HG02970 (cell line): ENCODE measurements around the gene INVS.

Experiments
- ATAC-seq: cut with Tn5 transposase; IDR thresholded peaks from one replicate; pipeline ENCODE4 v1.9.1; 2021; ENCODE audit warnings: mild to moderate bottlenecking, moderate library complexity, moderate number of reproducible peaks; ENCODE audit not compliant: unreplicated experiment, low FRiP score

The INVS gene

DNA sequence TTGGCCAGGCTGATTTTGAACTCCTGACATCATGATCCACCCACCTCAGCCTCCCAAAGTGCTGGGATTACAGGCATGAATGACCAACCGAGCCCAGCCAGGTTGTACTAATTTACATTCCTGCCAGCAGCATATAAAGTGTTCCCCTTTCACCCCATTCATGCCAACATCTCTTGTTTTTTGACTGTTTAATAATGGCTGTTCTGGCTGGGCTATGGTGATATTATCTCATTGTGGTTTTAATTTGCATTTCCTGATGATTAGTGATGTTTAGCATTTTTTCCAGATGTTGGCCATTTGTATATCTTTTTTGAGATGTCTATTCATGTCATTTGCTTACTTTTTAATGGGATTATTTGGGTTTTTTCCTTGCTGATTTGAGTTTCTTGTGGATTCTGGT lies 87.3 kb downstream of the INVS start:
- ATAC-seq, result no peak

DNA sequence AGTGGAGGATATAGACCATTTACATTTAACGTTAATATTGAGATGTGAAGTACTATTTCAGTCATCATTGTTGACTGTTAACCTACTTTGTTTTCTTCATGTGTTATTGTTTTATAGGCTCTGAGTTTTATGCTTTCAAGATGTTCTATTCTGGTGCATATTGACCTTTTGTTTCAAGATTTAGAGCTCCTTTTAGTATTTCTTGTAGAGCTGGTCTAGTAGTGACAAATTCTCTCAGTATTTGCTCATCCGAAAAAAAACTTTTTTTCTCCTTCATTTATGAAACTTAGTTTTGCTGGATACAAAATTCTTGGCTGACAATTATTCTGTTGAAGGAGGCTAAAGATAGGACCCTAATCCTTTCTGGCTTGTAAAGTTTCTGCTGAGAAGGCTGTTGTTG lies 91.3 kb downstream of the INVS start:
- no peak for ATAC-seq

DNA sequence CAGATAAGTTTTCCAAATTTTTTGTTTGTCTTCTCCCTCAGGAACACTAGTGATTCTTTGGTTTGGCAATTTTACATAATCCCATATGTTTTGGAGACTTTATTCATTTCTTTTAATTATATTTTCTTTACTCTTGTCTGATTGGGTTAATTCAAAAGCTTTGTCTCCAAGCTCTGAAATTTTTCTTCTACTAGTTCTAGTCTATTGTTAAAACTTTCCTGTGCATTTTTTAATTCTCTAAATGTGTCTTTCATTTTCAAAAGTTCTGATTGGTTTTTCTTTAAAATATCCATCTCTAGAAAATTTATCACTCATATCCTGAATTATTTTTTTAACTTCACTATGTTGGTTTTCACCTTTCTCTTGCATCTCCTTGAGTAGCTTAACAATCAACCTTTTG lies 92.2 kb downstream of the INVS start:
- ATAC-seq, result no peak

DNA sequence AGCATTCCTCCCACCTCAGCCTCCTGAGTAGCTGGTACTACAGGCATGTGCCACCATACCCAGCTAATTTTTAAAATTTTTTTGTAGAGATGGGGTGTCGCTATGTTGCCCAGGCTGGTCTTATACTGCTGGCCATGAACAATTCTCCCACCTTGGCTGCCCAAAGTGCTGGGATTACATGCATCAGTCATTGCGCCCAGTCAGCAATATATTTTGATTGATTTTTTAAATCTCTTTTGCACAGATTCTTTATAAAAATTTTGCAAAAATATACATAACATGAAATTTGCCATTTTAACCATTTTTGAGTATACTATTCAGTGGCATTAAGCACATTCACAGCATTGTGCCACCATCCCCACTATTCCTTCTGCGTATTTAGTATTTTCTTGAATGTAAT lies 94.0 kb downstream of the INVS start:
- no peak for ATAC-seq

DNA sequence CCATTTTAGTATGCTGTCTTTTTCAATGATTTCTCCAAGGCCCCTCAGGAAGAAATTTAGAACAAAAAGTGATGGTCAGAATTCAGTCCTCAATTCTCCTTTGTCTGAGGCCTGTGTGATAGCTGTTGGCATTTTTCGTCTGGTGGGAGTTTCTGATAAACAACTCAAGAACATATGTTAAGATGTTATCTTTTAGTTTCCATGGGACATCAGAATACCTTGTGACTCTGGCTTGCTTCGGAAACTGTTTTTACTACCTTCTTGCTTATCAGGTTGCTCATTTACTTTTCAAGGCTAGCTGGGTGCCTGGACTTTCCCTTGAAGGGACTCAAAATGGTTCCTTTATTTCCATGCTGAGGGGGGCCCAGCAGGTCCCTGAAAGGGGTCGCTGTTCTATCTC lies 97.2 kb downstream of the INVS start:
- no peak for ATAC-seq

DNA sequence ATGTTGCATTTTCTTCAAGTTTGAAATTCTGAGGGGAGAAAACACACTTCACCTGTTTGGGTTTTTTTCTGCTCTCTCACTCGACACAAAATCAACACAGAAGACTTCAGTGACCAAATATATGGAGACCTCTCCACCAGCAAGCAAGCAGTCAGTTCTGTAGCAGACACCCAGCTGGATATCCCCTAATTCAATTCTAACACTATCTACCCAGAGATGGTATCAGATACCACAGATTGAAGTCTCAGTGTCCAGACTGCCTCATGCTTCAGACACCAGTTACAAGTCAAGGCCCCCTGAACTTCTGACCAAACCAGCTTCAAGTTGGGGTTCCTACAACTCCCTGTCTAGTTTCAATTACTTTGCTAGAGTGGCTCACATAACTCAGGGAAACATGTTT lies 97.8 kb downstream of the INVS start:
- no peak for ATAC-seq

DNA sequence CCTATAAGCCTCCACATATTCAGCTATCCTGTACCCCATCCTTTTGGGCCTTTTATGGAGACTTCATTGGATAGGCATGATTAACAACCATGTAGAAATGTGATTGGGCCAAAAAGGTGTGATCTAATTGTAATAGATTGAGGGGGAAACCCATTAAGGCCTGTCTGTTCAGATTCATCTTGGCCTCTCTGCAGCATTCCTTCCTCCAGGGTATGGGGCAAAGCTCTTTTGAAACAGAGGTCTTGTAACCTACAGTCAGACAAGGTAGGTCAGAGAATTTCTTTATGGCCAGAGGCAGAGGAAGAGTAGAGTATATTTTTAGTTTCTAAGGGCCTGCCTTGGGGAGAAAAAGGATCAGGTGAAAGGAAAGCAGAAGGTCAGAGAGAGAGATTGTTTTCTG lies 98.5 kb downstream of the INVS start:
- no peak for ATAC-seq

DNA sequence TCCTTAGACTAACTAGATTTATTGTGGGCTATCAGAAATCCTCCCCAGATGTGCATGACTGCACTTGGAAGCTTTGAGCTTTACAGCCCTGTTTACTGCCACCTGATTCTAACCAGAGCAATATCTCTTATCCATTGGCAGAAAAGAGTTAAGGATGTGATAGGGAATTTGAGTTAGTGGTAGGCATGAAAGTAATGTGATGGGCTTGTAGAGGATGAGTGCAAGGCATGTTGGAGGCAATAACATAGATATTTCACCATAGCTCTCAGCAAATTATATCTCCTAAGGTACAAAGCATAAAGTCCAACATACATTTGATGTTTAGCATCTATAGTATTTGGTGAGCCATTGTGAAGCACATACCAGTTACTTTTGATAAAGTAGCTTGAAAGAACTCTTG lies 103.8 kb downstream of the INVS start:
- ATAC-seq, result no peak

DNA sequence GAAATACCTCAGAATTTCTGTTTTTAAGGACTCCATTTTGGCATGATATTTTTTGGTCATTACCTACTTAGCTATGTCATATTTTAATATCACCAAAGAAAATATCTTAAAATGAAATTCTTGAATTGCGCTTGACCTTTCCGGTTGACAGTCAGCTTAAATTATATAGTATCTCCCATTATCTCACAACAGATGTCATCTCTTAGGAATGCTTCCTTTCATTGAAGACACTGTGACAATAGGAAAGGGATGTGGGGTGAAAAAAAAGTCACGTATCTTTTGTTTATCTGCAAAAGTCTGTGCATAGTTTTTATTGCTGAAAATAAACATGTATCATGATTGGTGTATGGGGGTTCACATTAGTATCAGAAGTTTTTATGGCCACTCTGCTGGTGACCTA lies 105.8 kb downstream of the INVS start:
- ATAC-seq, result no peak

DNA sequence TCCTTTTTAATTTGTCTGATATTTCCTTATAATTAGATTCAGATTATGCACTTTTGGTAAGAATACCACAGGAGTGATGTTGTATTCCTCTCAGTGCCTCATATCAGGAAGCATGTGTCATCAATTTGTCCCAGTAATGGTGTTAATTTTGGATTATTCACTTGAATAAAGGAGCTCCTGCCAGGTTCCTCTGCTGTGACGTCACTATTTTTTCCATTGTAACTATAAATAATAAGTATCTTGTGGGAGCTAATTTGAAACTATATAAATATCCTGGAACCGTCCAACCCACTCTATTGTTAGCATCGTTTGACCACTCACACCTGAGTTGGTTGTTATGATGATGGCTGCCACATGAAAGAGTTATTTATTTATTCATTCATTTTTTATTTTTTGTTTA lies 107.9 kb downstream of the INVS start:
- ATAC-seq, result no peak

DNA sequence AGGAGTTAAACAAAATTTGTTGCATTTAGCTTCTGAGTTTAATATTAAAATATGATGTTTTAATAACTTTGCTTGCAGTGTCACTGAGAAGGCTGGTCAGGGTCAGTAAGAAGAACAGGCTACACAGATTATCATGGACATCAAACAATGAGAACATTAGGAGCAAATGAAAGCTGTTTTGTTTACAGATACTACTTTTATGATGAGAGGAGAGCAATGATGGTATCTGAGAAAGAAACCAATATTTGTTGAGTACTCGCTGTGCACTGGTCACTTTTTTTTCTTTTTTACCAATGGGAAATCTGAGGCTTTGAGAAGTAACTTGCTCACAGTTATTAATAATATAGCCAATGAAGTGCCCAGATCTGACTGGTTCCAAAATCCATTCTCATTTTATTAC lies 109.6 kb downstream of the INVS start:
- no peak for ATAC-seq

DNA sequence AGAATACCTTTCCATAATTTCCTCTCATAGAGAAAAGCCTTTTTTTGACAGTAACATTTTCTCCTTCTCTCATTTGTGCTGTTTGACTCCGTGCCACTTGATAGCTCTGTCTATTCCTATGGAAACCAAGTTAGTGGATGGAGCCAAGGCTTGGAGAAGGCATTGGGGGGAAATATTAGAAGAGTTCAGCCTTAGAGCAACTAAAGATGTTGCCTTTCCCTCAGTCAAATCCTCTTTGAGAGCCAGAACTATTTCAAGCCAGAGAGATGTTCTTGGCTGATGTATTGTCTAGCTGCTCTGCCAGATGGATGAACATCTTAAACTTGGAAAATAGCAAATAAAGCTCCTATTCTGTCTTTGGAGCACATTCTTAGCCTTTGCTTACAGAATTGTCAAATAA lies 112.4 kb downstream of the INVS start:
- no peak for ATAC-seq

DNA sequence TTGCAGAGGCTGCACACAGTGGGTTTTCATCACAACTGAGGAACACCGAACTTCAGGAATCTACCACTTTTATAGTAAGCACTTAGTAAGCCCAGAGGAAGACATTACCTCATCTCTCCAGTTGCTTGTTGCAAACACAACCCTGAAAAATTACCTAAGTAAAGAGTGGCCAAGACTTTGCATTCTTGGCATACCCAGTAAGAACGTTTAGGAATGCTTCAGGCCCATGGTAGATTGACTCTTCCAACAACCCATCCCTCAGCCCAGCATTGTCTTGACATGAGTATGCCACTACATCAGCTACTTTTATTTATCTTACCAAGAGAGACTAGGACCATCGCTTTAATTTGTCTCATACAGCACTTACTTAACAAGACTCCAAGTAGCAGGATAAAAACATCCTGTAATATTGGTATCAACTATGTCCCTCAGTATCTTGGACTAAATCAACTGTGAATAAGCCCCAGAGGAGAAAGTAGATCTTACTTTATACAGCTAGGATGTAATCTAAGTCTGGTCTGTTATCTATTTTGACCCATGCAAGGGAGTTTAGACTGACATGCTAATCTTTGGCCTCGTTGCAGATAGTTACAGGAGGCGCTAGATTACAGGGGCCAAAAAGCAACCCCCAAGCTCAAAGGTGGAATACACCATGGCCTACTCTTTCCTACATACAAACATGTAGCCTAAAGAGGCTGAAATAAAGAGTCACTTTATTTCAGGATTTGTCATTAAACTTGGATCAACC lies 114.9 kb downstream of the INVS start:
- ATAC-seq, result no peak

DNA sequence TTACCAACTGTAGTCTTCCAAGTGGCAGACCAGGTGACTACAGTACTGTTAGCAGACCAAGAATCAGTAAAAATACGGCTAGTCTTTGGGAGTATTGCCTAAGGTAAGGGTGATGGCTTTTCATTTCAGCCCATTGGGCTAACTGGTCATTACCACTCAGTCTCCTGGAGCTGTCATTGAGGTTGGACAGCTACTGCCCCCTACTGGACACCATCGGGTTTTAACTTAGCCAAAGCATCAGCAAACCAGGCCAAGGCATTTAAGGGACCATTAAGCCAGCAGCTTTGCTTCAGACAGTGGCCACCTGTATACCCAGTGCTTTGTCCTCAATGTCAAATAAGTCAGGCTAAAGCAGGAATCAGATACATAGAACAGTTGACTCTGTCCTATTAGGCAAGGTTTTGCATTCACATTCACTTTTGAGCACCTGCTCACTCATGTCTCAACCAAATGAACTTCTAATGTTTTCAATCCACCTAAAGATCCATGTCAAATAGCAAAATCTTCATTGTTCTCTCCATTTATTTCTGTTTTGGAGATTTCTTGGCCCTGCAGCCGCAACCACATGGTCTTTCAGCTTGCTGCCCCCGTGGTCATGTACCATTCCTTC lies 117.2 kb downstream of the INVS start:
- ATAC-seq, result peak; percentile 71

DNA sequence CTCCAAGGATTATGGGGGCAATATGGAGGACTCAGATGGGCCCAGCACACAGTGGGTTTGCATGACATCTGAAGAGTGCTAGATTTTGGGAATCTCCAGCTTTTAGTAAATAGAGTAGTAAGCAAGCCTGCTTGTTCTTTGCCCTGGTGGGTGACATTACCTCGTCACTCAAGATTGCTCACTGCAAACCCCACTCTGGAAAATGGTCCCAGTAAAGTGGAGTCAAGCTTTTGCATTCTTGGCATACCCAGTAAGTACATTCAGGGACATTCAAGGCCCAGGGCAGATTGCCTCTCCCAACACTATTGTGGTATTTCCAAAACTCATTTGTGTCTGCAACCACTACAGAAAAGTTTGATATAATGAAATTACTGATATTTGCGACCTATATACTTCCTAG lies 118.5 kb downstream of the INVS start:
- ATAC-seq, result no peak

DNA sequence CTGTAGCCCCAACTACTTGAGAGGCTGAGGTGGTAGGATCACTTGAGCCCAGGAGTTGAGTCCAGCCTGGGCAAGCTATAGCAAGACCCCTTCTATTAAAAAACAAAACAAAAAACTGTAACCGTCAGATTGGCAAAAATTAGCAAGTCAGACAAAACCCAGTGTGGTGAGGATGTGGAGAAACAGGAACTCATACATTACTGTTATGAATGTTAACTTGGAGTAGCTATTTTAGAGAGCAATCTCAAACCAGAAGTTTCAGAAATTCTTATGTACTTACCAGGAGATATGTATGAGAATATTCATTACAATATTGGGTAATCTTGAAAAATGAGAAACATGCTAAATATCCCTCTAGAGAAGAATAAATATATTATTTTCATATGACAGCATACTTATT lies 120.3 kb downstream of the INVS start:
- no peak for ATAC-seq

DNA sequence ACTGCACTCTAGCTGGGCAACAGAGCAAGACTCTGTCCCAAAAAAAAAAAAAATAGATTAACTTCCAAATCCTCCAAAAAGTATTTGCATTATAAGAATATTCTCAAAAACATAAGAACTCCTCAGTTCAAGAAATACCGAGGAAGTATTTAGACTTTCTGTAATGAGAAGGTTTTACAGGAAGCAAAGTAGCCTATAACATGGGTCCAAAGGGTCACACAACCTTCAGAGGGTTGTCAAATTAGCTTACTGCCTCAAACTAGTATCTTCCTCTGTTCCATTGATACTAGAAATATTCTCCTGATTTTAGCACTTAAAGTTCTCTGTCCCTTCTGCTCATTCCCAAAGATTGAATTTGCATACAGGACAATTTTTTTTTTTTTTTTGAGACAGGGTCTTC lies 121.9 kb downstream of the INVS start:
- ATAC-seq, result no peak

DNA sequence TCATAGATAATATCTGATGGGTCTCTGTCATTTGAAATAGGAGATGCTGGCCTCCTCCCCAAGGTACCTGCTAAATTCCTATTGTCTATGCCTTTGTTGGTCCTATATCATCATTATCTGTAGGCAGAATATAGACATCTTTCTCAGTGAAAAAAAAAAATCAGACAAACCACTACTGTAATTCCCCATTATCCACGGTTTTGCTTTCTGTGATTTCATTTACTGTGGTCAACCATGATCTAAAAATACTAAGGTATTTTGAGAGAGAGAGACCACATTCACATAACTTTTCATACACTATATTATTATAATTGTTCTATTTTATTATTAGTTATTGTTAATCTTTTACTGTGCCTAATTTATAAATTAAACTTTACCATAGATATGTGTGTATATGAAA lies 122.5 kb downstream of the INVS start:
- ATAC-seq, result no peak

DNA sequence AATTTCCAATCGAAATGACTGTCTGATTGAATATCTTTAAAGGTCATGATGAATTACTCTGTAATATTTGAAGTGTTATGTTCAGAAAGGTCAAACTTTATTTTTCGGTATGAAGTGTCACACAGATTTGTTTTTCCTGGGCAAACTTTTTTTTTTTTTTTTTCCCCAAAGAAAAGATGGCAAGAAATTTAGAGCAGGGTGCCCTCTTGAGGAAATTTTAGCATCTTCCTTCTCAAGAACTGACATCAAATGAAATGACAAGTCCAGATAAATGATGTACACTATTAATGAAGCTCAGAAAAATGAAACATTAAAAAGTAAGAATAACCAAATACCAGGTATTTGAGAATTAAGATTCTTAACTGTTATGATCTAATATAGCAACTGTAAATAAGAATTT lies 123.6 kb downstream of the INVS start:
- no peak for ATAC-seq

DNA sequence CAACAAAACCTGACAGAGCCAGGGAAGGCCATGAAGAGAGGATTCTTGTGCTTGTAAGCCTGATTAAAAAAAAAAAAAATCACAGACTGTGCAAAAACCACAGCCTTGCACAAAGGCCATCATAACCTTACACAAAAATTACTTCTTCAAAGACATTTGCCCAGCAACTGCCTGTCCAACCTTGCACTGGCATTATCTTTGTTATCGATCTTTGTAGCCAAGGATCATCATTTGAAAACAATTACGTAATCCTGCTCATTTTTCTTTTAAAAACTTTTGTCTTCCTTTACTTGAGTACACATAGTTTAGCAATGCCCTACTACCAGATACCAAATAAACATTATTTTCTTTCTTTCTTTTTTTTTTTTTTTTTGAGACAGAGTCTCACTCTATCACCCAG lies 128.6 kb downstream of the INVS start:
- no peak for ATAC-seq

DNA sequence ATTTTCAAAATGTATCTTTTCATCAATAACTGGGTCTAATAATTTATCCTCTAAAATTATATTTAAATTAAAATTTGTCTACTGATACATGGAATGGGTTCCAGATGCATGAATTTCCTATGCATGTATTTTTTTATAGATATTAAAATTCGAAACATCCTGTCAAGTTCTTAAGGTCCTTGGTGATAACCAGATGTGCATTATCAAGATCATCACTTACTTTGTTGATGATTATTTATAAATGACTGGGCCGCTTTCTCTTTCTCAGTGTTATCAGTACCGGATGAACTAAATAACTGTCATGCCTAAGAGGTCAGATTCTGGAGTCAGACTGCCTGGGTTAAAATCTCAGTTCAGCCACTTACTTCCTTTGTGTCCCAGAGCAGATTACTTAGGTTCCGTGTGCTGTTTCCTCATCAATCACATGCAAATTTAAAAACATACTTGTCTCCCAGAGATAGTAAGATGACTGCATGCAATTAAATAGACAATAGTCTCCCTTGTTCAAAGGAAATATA lies 129.4 kb downstream of the INVS start:
- no peak for ATAC-seq

DNA sequence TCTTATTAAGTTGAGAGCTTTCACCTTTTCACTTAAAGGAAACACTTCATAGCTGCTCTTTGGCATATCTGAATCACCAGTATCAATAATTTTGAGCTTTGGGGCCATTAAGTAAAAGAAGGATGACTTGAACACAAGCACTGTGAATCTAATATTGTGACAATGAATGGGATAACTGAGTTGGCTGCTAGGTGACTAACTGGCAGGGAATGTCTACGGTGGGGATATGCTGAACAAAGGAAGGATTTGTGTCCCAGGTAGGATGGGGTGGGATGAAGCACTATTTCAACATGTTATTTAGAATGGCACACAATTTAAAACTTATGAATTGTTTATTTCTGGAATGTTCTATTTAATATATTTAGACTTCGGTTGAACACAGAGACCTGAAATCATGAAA lies 130.1 kb downstream of the INVS start:
- no peak for ATAC-seq
